Skeletal muscle cell (primary cell): ENCODE measurements around the gene CD93.

Source experiments
- DNase-seq: peaks from one replicate; pipeline ENCODE4 v3.0.0-alpha.2; 2010; ENCODE audit warnings: low read depth
- H3K4me3 ChIP-seq: 2 replicates; pipeline ENCODE4 v1.5.1; 2011; ENCODE audit warnings: low read depth, mild to moderate bottlenecking, control low read depth, low read length, moderate library complexity

CD93 gene

GRCh38 chr20:23121751-23122320 lies 35.7 kb upstream of the CD93 start:
- no peak for DNase-seq
- no peak overlapping the region for H3K4me3 ChIP-seq

GRCh38 chr20:23120936-23121750 lies 35.0 kb upstream of the CD93 start:
- DNase-seq: no peak
- no peak overlapping the region for H3K4me3 ChIP-seq

- H3K4me3 ChIP-seq: no peak overlapping the region
- no peak for DNase-seq
Observed at GRCh38 chr20:23120261-23120660, 34.1 kb upstream of the CD93 start.

- H3K4me3 ChIP-seq: no peak overlapping the region
- DNase-seq: no peak
Observed at GRCh38 chr20:23119456-23120216, 33.5 kb upstream of the CD93 start.

GRCh38 chr20:23118766-23119165 lies 32.6 kb upstream of the CD93 start:
- H3K4me3 ChIP-seq: no peak overlapping the region
- no peak for DNase-seq

GRCh38 chr20:23118144-23118543 lies 32.0 kb upstream of the CD93 start:
- no peak for DNase-seq
- no peak overlapping the region for H3K4me3 ChIP-seq

GRCh38 chr20:23117738-23118137 lies 31.6 kb upstream of the CD93 start:
- no peak for DNase-seq
- H3K4me3 ChIP-seq: no peak overlapping the region

- DNase-seq: no peak
- H3K4me3 ChIP-seq: no peak overlapping the region
Observed at GRCh38 chr20:23116311-23117089, 30.4 kb upstream of the CD93 start.

GRCh38 chr20:23115822-23116221 lies 29.7 kb upstream of the CD93 start:
- DNase-seq: no peak
- H3K4me3 ChIP-seq: no peak overlapping the region

GRCh38 chr20:23114448-23115082 lies 28.4 kb upstream of the CD93 start:
- H3K4me3 ChIP-seq: no peak overlapping the region

GRCh38 chr20:23114018-23114417 lies 27.9 kb upstream of the CD93 start:
- DNase-seq: no peak
- H3K4me3 ChIP-seq: no peak overlapping the region

More at GRCh38 chr20:23114448-23115082, 28.4 kb upstream of the CD93 start:
- DNase-seq: no peak

GRCh38 chr20:23112595-23112994 lies 26.5 kb upstream of the CD93 start:
- no peak overlapping the region for H3K4me3 ChIP-seq
- DNase-seq: no peak

GRCh38 chr20:23111944-23112342 lies 25.8 kb upstream of the CD93 start:
- H3K4me3 ChIP-seq: no peak overlapping the region
- DNase-seq: no peak

- no peak for DNase-seq
- no peak overlapping the region for H3K4me3 ChIP-seq
Observed at GRCh38 chr20:23111307-23111943, 25.3 kb upstream of the CD93 start.

- H3K4me3 ChIP-seq: no peak overlapping the region
- DNase-seq: no peak
Observed at GRCh38 chr20:23108871-23109270, 22.7 kb upstream of the CD93 start.

GRCh38 chr20:23107466-23107865 lies 21.3 kb upstream of the CD93 start:
- no peak for DNase-seq
- H3K4me3 ChIP-seq: no peak overlapping the region

GRCh38 chr20:23106271-23106851 lies 20.2 kb upstream of the CD93 start:
- no peak for DNase-seq
- no peak overlapping the region for H3K4me3 ChIP-seq

GRCh38 chr20:23105193-23105592 lies 19.1 kb upstream of the CD93 start:
- no peak overlapping the region for H3K4me3 ChIP-seq
- DNase-seq: no peak
